ENCODE results near the gene ZMYM2. TPM values are rescaled to one million over a fixed set of nuclear protein-coding genes. Genes with fewer than 3 reads are reported as not detected.

ZMYM2 gene
- total RNA-seq, 2 experiments from 2014 or later, result 54.2 to 59.9 TPM

GRCh38 chr13:20114066-20114610, 155.6 kb downstream of the ZMYM2 start:
- CTCF ChIA-PET, result no interaction called here
- no peak for ATAC-seq
- DNase-seq, result no peak
- no peaks in the 10 kb centered on the region for H3K27me3 Mint-ChIP-seq
- peaks cover 2% of the 10 kb centered on the region for H3K4me1 Mint-ChIP-seq
- H3K27ac Mint-ChIP-seq, result no peak overlapping the region
- intact Hi-C loops (cut with DNase I, micrococcal nuclease), result no loop called here
- H3K36me3 Mint-ChIP-seq (ENCODE audit: low read depth), result no peaks in the 10 kb centered on the region
- H3K4me3 Mint-ChIP-seq, result no peak overlapping the region
- no peaks in the 10 kb centered on the region for H3K9me3 Mint-ChIP-seq (ENCODE audit: low read depth)
- POLR2A ChIA-PET, result no interaction called here

- Mint-ChIP-seq H3K36me3 (ENCODE audit: low read depth) (no peaks in the 10 kb centered on the region), H3K4me1 (peaks cover 16% of the 10 kb centered on the region), H3K27me3 (no peaks in the 10 kb centered on the region), H3K4me3 (no peak overlapping the region), H3K27ac (no peak overlapping the region), H3K9me3 (ENCODE audit: low read depth) (no peaks in the 10 kb centered on the region)
- ATAC-seq (no peak), DNase-seq (no peak)
- ChIA-PET CTCF (interaction anchor here (1.0 kb wide), 1 partner anchor 70 kb away, joined by 3 read pairs; no protein-coding TSS in a partner anchor), POLR2A (interaction anchor here (0.6 kb wide), 1 partner anchor 101 kb away, joined by 6 read pairs; no protein-coding TSS in a partner anchor)
- intact Hi-C loops (cut with DNase I, micrococcal nuclease), result no loop called here
Observed at GRCh38 chr13:20116213-20116612, 157.7 kb downstream of the ZMYM2 start.

GRCh38 chr13:20118268-20119140, 160.0 kb downstream of the ZMYM2 start:
- intact Hi-C loops (cut with DNase I, micrococcal nuclease), result loop anchor here in 1 of 2 experiments (1.0 to 2.0 kb wide), 3 partner anchors 160 to 488 kb away; partner anchors contain the start of genes IFT88 and ZMYM2
- peak; percentile 49 for DNase-seq
- Mint-ChIP-seq H3K36me3 (ENCODE audit: low read depth) (no peaks in the 10 kb centered on the region), H3K27ac (peak overlapping the region; percentile 80), H3K4me1 (peaks cover 18% of the 10 kb centered on the region), H3K27me3 (no peaks in the 10 kb centered on the region), H3K9me3 (ENCODE audit: low read depth) (no peaks in the 10 kb centered on the region), H3K4me3 (peak overlapping the region; percentile 79)
- ChIA-PET CTCF (interaction anchor here (0.6 to 1.5 kb wide), 9 partner anchors 10 to 261 kb away, joined by 3 to 12 read pairs (median 4); no protein-coding TSS in a partner anchor), POLR2A (interaction anchor here (1.0 to 1.3 kb wide), 2 partner anchors 9 to 257 kb away, joined by 3 read pairs; no protein-coding TSS in a partner anchor)
- peak; percentile 3 for ATAC-seq

GRCh38 chr13:20119960-20120359, 161.4 kb downstream of the ZMYM2 start:
- Mint-ChIP-seq H3K27ac (peak overlapping the region; percentile 75), H3K4me3 (peak overlapping the region; percentile 79), H3K9me3 (ENCODE audit: low read depth) (no peaks in the 10 kb centered on the region), H3K4me1 (peaks cover 18% of the 10 kb centered on the region), H3K36me3 (ENCODE audit: low read depth) (no peaks in the 10 kb centered on the region), H3K27me3 (peaks cover 4% of the 10 kb centered on the region)
- no peak for DNase-seq
- ChIA-PET CTCF (interaction anchor here (0.9 to 1.5 kb wide), 4 partner anchors 13 to 160 kb away, joined by 3 to 5 read pairs (median 4); no protein-coding TSS in a partner anchor), POLR2A (interaction anchor here (0.6 to 1.3 kb wide), 3 partner anchors 12 to 162 kb away, joined by 3 to 5 read pairs (median 4); no protein-coding TSS in a partner anchor)
- no peak for ATAC-seq
- intact Hi-C loops (cut with DNase I, micrococcal nuclease), result loop anchor here in 1 of 2 experiments (1.0 to 5.0 kb wide), 4 partner anchors 162 to 489 kb away; partner anchors contain the start of genes IFT88, ZMYM2 and ZMYM5

- Mint-ChIP-seq H3K4me1 (peaks cover 18% of the 10 kb centered on the region), H3K36me3 (ENCODE audit: low read depth) (no peaks in the 10 kb centered on the region), H3K27me3 (peaks cover 8% of the 10 kb centered on the region), H3K4me3 (peak overlapping the region; percentile 79), H3K9me3 (ENCODE audit: low read depth) (no peaks in the 10 kb centered on the region), H3K27ac (peak overlapping the region; percentile 75)
- ChIA-PET CTCF (no interaction called here), POLR2A (no interaction called here)
- intact Hi-C loops (cut with DNase I, micrococcal nuclease), result loop anchor here in 1 of 2 experiments (5.0 kb wide), 1 partner anchor 259 kb away; the partner anchor contains the start of gene ZMYM5
- DNase-seq, result peak; percentile 25
- ATAC-seq, result peak; percentile 12
Observed at GRCh38 chr13:20121159-20121525, 162.6 kb downstream of the ZMYM2 start.

GRCh38 chr13:20124303-20124702, 165.8 kb downstream of the ZMYM2 start:
- ChIA-PET POLR2A (no interaction called here), CTCF (no interaction called here)
- DNase-seq (no peak), ATAC-seq (no peak)
- H3K27me3 Mint-ChIP-seq, result peaks cover 10% of the 10 kb centered on the region
- peaks cover 14% of the 10 kb centered on the region for H3K4me1 Mint-ChIP-seq
- intact Hi-C loops (cut with DNase I, micrococcal nuclease), result loop anchor here in 1 of 2 experiments (5.0 kb wide), 1 partner anchor 262 kb away; the partner anchor contains the start of gene ZMYM5
- no peak overlapping the region for H3K27ac Mint-ChIP-seq
- no peak overlapping the region for H3K4me3 Mint-ChIP-seq
- H3K9me3 Mint-ChIP-seq (ENCODE audit: low read depth), result no peaks in the 10 kb centered on the region
- H3K36me3 Mint-ChIP-seq (ENCODE audit: low read depth), result no peaks in the 10 kb centered on the region

- H3K36me3 Mint-ChIP-seq (ENCODE audit: low read depth), result no peaks in the 10 kb centered on the region
- H3K4me1 Mint-ChIP-seq, result peaks cover 5% of the 10 kb centered on the region
- H3K4me3 Mint-ChIP-seq, result no peak overlapping the region
- intact Hi-C loops (cut with DNase I, micrococcal nuclease), result no loop called here
- DNase-seq (no peak), ATAC-seq (no peak)
- H3K27me3 Mint-ChIP-seq, result peaks cover 10% of the 10 kb centered on the region
- no peak overlapping the region for H3K27ac Mint-ChIP-seq
- POLR2A ChIA-PET, result no interaction called here
- CTCF ChIA-PET, result no interaction called here
- H3K9me3 Mint-ChIP-seq (ENCODE audit: low read depth), result no peaks in the 10 kb centered on the region
Observed at GRCh38 chr13:20125129-20125782, 166.7 kb downstream of the ZMYM2 start.

- ChIA-PET CTCF (no interaction called here), POLR2A (no interaction called here)
- intact Hi-C loops (cut with DNase I, micrococcal nuclease), result no loop called here
Observed at GRCh38 chr13:20125783-20126165, 167.2 kb downstream of the ZMYM2 start.

GRCh38 chr13:20126541-20127261, 168.2 kb downstream of the ZMYM2 start:
- Mint-ChIP-seq H3K4me3 (peak overlapping the region; percentile 62), H3K4me1 (no peaks in the 10 kb centered on the region), H3K9me3 (ENCODE audit: low read depth) (no peaks in the 10 kb centered on the region), H3K36me3 (ENCODE audit: low read depth) (no peaks in the 10 kb centered on the region), H3K27me3 (peaks cover 10% of the 10 kb centered on the region), H3K27ac (no peak overlapping the region)
- intact Hi-C loops (cut with DNase I, micrococcal nuclease), result no loop called here
- ATAC-seq, result no peak
- CTCF ChIA-PET, result interaction anchor here (1.5 to 1.9 kb wide), 3 partner anchors 15 to 48 kb away, joined by 5 to 7 read pairs (median 6); partner anchors contain the start of gene GJA3
- POLR2A ChIA-PET, result interaction anchor here (0.6 kb wide), 1 partner anchor 30 kb away, joined by 4 read pairs; no protein-coding TSS in a partner anchor
- DNase-seq, result no peak

More at GRCh38 chr13:20125783-20126165, 167.2 kb downstream of the ZMYM2 start:
- Mint-ChIP-seq H3K9me3 (ENCODE audit: low read depth) (no peaks in the 10 kb centered on the region), H3K4me1 (peaks cover 2% of the 10 kb centered on the region), H3K36me3 (ENCODE audit: low read depth) (no peaks in the 10 kb centered on the region), H3K27ac (no peak overlapping the region), H3K4me3 (no peak overlapping the region), H3K27me3 (peaks cover 10% of the 10 kb centered on the region)
- DNase-seq (no peak), ATAC-seq (no peak)

- Mint-ChIP-seq H3K4me3 (peak overlapping the region; percentile 62), H3K4me1 (no peaks in the 10 kb centered on the region)
Observed at GRCh38 chr13:20127262-20127561, 168.7 kb downstream of the ZMYM2 start.

More at GRCh38 chr13:20127262-20127561, 168.7 kb downstream of the ZMYM2 start:
- H3K36me3 Mint-ChIP-seq (ENCODE audit: low read depth), result no peaks in the 10 kb centered on the region
- peaks cover 10% of the 10 kb centered on the region for H3K27me3 Mint-ChIP-seq
- CTCF ChIA-PET, result interaction anchor here (0.6 to 2.4 kb wide), 6 partner anchors 8 to 266 kb away, joined by 3 to 12 read pairs (median 6); partner anchors contain the start of gene GJA3
- DNase-seq (no peak), ATAC-seq (peak; percentile 35)
- intact Hi-C loops (cut with DNase I, micrococcal nuclease), result no loop called here
- POLR2A ChIA-PET, result interaction anchor here (0.6 to 0.8 kb wide), 2 partner anchors 8 to 30 kb away, joined by 3 to 4 read pairs; no protein-coding TSS in a partner anchor
- no peaks in the 10 kb centered on the region for H3K9me3 Mint-ChIP-seq (ENCODE audit: low read depth)
- H3K27ac Mint-ChIP-seq, result peak overlapping the region; percentile 34

All from activated CD4-positive, alpha-beta T cell treated with anti-CD3 and anti-CD28 coated beads for 36 hours (primary cell).